ENCODE measurements around the gene RNF103.
A peak's percentile ranks its signal among the peaks of the same experiment; 100 is the strongest.

Gene RNF103

DNA sequence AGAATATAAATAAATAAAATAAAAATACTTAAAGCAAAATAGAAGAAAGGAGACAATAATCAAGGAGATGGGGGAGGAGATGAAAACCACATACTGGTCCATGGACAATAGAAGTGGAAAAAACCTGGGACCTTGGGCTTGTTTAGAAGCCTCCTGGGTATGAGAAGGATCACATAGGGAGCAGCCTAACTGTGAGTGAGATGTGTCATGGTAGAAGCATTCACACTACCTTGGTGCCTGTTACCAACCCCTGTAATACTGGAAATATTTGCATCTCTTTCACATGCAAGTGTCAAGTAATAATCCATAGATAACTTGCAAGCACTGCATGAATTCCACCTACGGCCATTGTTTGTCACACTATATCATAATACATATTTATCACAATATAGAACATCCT lies 23.2 kb upstream of the RNF103 start:
- Histone ChIP-seq H3K9ac (ENCODE audit: low read length in 5 of 5) (no peak overlapping the region), H3K27ac (ENCODE audit: low read depth, low read length) (no peak overlapping the region), H3K9me3 (ENCODE audit: control insufficient read depth in 5 of 5, low read length in 5 of 5) (peaks cover 3 to 16% (median 6%) of the 10 kb centered on the region in 5 donors), H3K4me3 (ENCODE audit: low read depth in 1 of 5, low read length in 5 of 5) (no peak overlapping the region), H3K27me3 (ENCODE audit: control insufficient read depth in 5 of 5, insufficient read depth in 4 of 5, low read length in 5 of 5) (no peaks in the 10 kb centered on the region), H3K36me3 (ENCODE audit: control insufficient read depth in 5 of 5, insufficient read depth in 5 of 5, low read length in 5 of 5) (no peaks in the 10 kb centered on the region), H3K4me1 (ENCODE audit: control insufficient read depth in 5 of 5, insufficient read depth in 5 of 5, low read length in 5 of 5) (no peaks in the 10 kb centered on the region)

DNA sequence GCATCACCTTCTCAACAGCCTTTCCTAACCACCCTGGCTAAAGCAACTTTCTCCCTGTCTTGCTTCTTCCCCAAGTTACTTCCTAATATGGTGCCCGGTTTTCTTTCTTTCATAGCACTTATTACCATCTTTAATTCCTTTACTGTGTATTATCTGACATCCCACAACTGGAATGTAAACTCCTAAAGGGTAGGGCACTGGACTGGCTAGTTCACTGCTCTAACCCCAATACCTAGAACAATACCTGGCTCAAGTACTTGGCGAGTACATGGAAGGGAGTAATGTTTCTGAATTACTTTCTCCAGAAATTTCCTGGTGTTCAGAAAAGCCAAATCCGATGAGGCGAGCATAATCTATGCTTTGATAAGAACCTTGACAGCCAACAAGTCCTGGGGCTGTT lies 22.7 kb upstream of the RNF103 start:
- Histone ChIP-seq H3K27me3 (ENCODE audit: control insufficient read depth in 5 of 5, insufficient read depth in 4 of 5, low read length in 5 of 5) (no peaks in the 10 kb centered on the region), H3K27ac (ENCODE audit: low read depth, low read length) (no peak overlapping the region), H3K9ac (ENCODE audit: low read length in 5 of 5) (no peak overlapping the region), H3K4me1 (ENCODE audit: control insufficient read depth in 5 of 5, insufficient read depth in 5 of 5, low read length in 5 of 5) (no peaks in the 10 kb centered on the region), H3K36me3 (ENCODE audit: control insufficient read depth in 5 of 5, insufficient read depth in 5 of 5, low read length in 5 of 5) (no peaks in the 10 kb centered on the region), H3K4me3 (ENCODE audit: low read depth in 1 of 5, low read length in 5 of 5) (no peak overlapping the region), H3K9me3 (ENCODE audit: control insufficient read depth in 5 of 5, low read length in 5 of 5) (peaks cover 3 to 16% (median 6%) of the 10 kb centered on the region in 5 donors)

DNA sequence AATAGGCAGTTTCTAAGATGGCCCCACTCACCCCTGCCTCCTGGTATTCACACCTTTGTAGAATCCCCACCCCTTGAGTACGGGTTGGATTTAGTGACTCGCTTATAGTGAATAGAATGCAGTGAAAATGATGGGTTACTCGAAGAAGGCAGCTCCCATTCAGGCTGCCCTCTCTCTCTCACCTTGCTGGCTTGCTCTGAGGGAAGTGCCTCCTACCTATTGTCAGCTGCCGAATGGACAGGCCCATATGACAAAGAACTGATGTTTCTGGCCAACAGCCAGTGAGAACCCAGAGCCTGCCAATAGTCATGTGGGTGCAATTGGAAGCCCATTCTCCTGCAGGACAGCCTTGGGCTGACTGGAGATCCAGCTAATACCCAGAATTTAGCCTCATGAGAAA lies 22.1 kb upstream of the RNF103 start:
- no peak overlapping the region for H3K9ac ChIP-seq (ENCODE audit: low read length in 5 of 5)
- peaks cover 3 to 14% (median 6%) of the 10 kb centered on the region in 5 donors for H3K9me3 ChIP-seq (ENCODE audit: control insufficient read depth in 5 of 5, low read length in 5 of 5)
- no peaks in the 10 kb centered on the region for H3K27me3 ChIP-seq (ENCODE audit: control insufficient read depth in 5 of 5, insufficient read depth in 4 of 5, low read length in 5 of 5)
- no peaks in the 10 kb centered on the region for H3K4me1 ChIP-seq (ENCODE audit: control insufficient read depth in 5 of 5, insufficient read depth in 5 of 5, low read length in 5 of 5)
- no peak overlapping the region for H3K4me3 ChIP-seq (ENCODE audit: low read depth in 1 of 5, low read length in 5 of 5)
- H3K27ac ChIP-seq (ENCODE audit: low read depth, low read length) = no peak overlapping the region
- no peaks in the 10 kb centered on the region for H3K36me3 ChIP-seq (ENCODE audit: control insufficient read depth in 5 of 5, insufficient read depth in 5 of 5, low read length in 5 of 5)

DNA sequence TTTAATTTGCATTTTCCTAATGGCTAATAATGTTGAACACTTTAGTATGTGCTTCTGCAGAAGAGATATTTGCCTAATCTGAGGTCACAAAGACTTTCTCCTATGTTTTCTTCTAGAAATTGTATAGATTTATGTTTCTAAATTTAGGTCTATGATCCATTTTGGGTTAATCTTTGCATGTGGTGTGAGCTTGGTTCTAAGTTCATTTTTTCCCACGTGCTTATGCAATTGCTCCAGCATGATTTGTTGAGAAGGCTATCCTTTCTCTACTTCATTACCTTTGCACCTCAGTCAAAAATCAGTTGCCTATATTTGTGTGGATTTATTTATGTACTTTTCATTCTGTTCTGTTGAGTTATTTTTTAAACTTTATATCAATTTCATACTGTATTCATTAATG lies 15.0 kb upstream of the RNF103 start:
- no peak overlapping the region for H3K9ac ChIP-seq (ENCODE audit: low read length in 5 of 5)
- H3K27ac ChIP-seq (ENCODE audit: low read depth, low read length) = no peak overlapping the region
- no peaks in the 10 kb centered on the region for H3K36me3 ChIP-seq (ENCODE audit: control insufficient read depth in 5 of 5, insufficient read depth in 5 of 5, low read length in 5 of 5)
- H3K9me3 ChIP-seq (ENCODE audit: control insufficient read depth in 5 of 5, low read length in 5 of 5) = peaks cover 0 to 16% (median 6%) of the 10 kb centered on the region in 5 donors
- H3K27me3 ChIP-seq (ENCODE audit: control insufficient read depth in 5 of 5, insufficient read depth in 4 of 5, low read length in 5 of 5) = no peaks in the 10 kb centered on the region
- H3K4me1 ChIP-seq (ENCODE audit: control insufficient read depth in 5 of 5, insufficient read depth in 5 of 5, low read length in 5 of 5) = no peaks in the 10 kb centered on the region
- no peak overlapping the region for H3K4me3 ChIP-seq (ENCODE audit: low read depth in 1 of 5, low read length in 5 of 5)

DNA sequence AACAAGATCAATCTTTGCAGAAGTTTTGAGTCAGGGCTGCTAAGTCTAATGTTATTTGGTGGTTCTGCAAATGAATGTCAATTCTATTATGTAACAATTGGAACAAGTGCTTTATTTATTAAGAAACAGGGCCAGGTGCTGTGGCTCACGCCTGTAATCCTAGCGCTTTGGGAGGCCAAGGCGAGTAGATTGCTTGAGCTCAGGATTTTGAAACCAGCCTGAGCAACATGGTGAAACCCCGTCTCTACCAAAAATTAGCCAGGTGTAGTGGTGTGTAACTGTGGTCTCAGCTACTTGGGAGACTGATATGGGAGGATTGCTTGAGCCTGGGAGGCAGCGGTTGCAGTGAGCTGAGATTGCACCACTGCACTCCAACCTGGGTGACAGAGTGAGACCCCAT lies 13.2 kb upstream of the RNF103 start:
- no peak overlapping the region for H3K9ac ChIP-seq (ENCODE audit: low read length in 5 of 5)
- no peaks in the 10 kb centered on the region for H3K36me3 ChIP-seq (ENCODE audit: control insufficient read depth in 5 of 5, insufficient read depth in 5 of 5, low read length in 5 of 5)
- no peaks in the 10 kb centered on the region for H3K4me1 ChIP-seq (ENCODE audit: control insufficient read depth in 5 of 5, insufficient read depth in 5 of 5, low read length in 5 of 5)
- no peak overlapping the region for H3K27ac ChIP-seq (ENCODE audit: low read depth, low read length)
- H3K9me3 ChIP-seq (ENCODE audit: control insufficient read depth in 5 of 5, low read length in 5 of 5) = peaks cover 0 to 16% (median 6%) of the 10 kb centered on the region in 5 donors
- no peaks in the 10 kb centered on the region for H3K27me3 ChIP-seq (ENCODE audit: control insufficient read depth in 5 of 5, insufficient read depth in 4 of 5, low read length in 5 of 5)
- H3K4me3 ChIP-seq (ENCODE audit: low read depth in 1 of 5, low read length in 5 of 5) = no peak overlapping the region

DNA sequence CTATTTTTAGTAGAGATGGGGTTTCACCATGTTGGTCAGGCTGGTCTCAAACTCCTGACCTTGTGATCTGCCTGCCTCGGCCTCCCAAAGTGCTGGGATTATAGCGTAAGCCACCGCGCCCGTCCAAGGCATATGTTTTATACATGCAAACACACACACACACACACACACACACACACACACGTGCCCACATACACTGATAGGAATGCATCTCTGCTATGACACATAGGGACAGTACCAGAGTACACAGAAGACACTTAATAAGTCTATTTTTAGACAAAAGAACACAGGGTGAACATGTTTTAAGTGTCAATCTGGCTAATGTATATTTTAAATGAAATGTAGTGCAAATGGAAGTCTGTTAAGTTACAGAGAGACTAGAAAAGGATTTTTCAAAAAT lies 10.7 kb upstream of the RNF103 start:
- Histone ChIP-seq H3K4me1 (ENCODE audit: control insufficient read depth in 5 of 5, insufficient read depth in 5 of 5, low read length in 5 of 5) (no peaks in the 10 kb centered on the region), H3K9me3 (ENCODE audit: control insufficient read depth in 5 of 5, low read length in 5 of 5) (peaks cover 0 to 5% (median 0%) of the 10 kb centered on the region in 5 donors), H3K27me3 (ENCODE audit: control insufficient read depth in 5 of 5, insufficient read depth in 4 of 5, low read length in 5 of 5) (peaks cover 0 to 2% (median 0%) of the 10 kb centered on the region in 5 donors), H3K9ac (ENCODE audit: low read length in 5 of 5) (no peak overlapping the region), H3K36me3 (ENCODE audit: control insufficient read depth in 5 of 5, insufficient read depth in 5 of 5, low read length in 5 of 5) (no peaks in the 10 kb centered on the region), H3K4me3 (ENCODE audit: low read depth in 1 of 5, low read length in 5 of 5) (no peak overlapping the region), H3K27ac (ENCODE audit: low read depth, low read length) (no peak overlapping the region)

DNA sequence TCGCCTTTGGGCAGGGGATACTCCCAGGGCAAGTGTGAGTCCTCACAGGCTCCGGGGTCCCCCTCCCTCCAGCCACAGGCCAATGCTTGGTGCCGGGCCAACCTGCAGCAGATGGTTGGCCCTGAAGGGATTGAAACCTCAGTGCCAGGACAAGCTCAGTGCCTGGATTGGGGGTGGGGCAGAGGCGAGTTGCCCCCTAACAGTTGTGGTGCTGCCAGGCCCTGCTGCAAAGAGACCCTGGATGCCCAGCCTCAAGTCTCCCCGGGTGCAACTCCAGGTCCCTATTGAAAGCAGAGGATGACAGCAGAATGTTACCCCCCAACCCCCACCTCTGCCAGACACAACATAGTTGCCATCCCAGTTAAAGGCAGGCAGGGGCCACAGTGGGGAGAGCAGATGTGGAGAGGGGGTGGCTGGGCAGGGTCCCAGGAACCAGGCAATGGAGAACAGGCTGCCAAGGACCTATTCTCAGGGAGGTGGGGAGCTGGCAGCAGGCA lies 9.5 kb upstream of the RNF103 start:
- H3K27me3 ChIP-seq (ENCODE audit: control insufficient read depth in 5 of 5, insufficient read depth in 4 of 5, low read length in 5 of 5) = peaks cover 0 to 2% (median 0%) of the 10 kb centered on the region in 5 donors
- H3K4me3 ChIP-seq (ENCODE audit: low read depth in 1 of 5, low read length in 5 of 5) = no peak overlapping the region
- no peaks in the 10 kb centered on the region for H3K36me3 ChIP-seq (ENCODE audit: control insufficient read depth in 5 of 5, insufficient read depth in 5 of 5, low read length in 5 of 5)
- no peaks in the 10 kb centered on the region for H3K4me1 ChIP-seq (ENCODE audit: control insufficient read depth in 5 of 5, insufficient read depth in 5 of 5, low read length in 5 of 5)
- H3K27ac ChIP-seq (ENCODE audit: low read depth, low read length) = peak overlapping the region; percentile 24
- no peaks in the 10 kb centered on the region for H3K9me3 ChIP-seq (ENCODE audit: control insufficient read depth in 5 of 5, low read length in 5 of 5)
- no peak overlapping the region for H3K9ac ChIP-seq (ENCODE audit: low read length in 5 of 5)

DNA sequence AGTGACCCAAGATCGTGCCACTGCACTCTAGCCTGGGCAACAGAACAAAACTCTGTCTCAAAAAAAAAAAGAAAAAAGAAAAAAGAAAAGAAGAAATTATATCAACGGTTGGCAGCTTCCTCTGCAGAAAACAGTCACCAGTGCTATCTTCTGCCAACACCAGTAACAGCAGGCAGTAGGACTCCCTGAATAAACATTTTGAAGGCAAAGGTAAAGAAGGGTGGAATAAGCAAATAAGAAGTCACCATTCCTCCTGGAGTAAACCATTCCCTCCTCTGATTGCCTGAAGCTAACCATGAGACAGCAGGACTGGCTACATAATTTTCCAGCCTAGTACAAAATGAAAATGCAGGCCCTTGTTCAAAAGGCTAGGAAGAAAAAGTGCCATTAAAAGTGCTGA lies 9.0 kb upstream of the RNF103 start:
- no peaks in the 10 kb centered on the region for H3K4me1 ChIP-seq (ENCODE audit: control insufficient read depth in 5 of 5, insufficient read depth in 5 of 5, low read length in 5 of 5)
- H3K9me3 ChIP-seq (ENCODE audit: control insufficient read depth in 5 of 5, low read length in 5 of 5) = no peaks in the 10 kb centered on the region
- H3K27me3 ChIP-seq (ENCODE audit: control insufficient read depth in 5 of 5, insufficient read depth in 4 of 5, low read length in 5 of 5) = peaks cover 0 to 2% (median 0%) of the 10 kb centered on the region in 5 donors
- no peak overlapping the region for H3K9ac ChIP-seq (ENCODE audit: low read length in 5 of 5)
- H3K36me3 ChIP-seq (ENCODE audit: control insufficient read depth in 5 of 5, insufficient read depth in 5 of 5, low read length in 5 of 5) = no peaks in the 10 kb centered on the region
- H3K4me3 ChIP-seq (ENCODE audit: low read depth in 1 of 5, low read length in 5 of 5) = no peak overlapping the region
- H3K27ac ChIP-seq (ENCODE audit: low read depth, low read length) = peak overlapping the region; percentile 24

DNA sequence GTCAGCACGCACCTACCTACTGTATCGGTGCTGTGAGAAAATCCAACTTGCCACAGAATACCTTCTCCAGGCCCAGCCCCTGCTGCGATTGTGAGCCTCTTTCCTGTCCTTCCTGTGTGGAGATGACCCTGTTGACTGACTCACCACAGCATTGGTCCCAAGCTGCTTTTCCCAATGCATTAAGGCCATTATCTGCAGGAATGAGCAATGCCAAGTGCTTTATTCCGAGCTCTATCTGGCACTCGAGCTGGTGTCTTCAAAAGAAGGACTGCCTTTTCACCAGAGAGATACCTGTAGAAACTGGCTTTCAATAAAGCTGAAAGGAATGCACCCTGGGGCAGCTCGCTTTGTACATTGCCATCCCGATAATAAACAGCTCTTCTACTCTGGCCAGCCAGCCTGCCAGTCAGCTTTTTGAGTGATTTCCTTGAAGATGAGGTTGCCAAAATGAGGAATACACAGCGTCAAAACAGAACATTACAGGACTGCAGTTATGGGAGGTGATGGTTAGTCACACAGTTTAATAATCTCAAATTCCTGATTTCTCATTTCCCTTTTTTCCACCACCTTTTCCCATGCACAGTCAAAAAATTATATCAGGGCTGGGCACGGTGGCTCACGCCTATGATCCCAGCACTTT lies 8.3 kb upstream of the RNF103 start:
- H3K4me3 ChIP-seq (ENCODE audit: low read depth in 1 of 5, low read length in 5 of 5) = no peak overlapping the region
- peaks cover 0 to 2% (median 0%) of the 10 kb centered on the region in 5 donors for H3K27me3 ChIP-seq (ENCODE audit: control insufficient read depth in 5 of 5, insufficient read depth in 4 of 5, low read length in 5 of 5)
- no peaks in the 10 kb centered on the region for H3K36me3 ChIP-seq (ENCODE audit: control insufficient read depth in 5 of 5, insufficient read depth in 5 of 5, low read length in 5 of 5)
- H3K9ac ChIP-seq (ENCODE audit: low read length in 5 of 5) = no peak overlapping the region
- no peaks in the 10 kb centered on the region for H3K9me3 ChIP-seq (ENCODE audit: control insufficient read depth in 5 of 5, low read length in 5 of 5)
- no peaks in the 10 kb centered on the region for H3K4me1 ChIP-seq (ENCODE audit: control insufficient read depth in 5 of 5, insufficient read depth in 5 of 5, low read length in 5 of 5)
- H3K27ac ChIP-seq (ENCODE audit: low read depth, low read length) = no peak overlapping the region

DNA sequence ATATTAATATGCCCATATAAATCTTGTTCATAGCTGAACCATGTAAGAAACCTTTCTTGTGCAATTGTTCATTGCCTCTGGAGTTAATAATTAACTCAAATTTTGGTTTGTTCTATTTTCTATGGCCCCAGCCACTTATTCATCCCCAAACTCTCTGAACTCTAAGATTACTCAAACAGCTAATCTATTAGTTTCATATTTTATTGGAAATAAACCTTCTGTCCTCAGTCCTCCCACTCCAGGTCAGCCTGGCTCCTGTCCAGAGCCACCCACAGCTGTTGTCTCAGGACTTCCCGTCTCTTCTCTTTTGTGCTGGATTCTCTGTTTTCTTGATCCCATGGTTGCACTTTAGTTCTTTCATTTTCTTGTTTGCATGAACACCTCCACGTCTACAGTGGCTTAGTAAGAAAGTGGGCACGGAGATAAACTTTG lies 4.4 kb upstream of the RNF103 start:
- H3K9ac ChIP-seq (ENCODE audit: low read length in 5 of 5) = no peak overlapping the region

More for the DNA sequence above, 4.4 kb upstream of the RNF103 start:
- Histone ChIP-seq H3K9me3 (ENCODE audit: control insufficient read depth in 5 of 5, low read length in 5 of 5) (no peaks in the 10 kb centered on the region), H3K27ac (ENCODE audit: low read depth, low read length) (no peak overlapping the region), H3K27me3 (ENCODE audit: control insufficient read depth in 5 of 5, insufficient read depth in 4 of 5, low read length in 5 of 5) (peaks cover 0 to 2% (median 0%) of the 10 kb centered on the region in 5 donors), H3K4me3 (ENCODE audit: low read depth in 1 of 5, low read length in 5 of 5) (no peak overlapping the region), H3K36me3 (ENCODE audit: control insufficient read depth in 5 of 5, insufficient read depth in 5 of 5, low read length in 5 of 5) (no peaks in the 10 kb centered on the region), H3K4me1 (ENCODE audit: control insufficient read depth in 5 of 5, insufficient read depth in 5 of 5, low read length in 5 of 5) (peaks cover 0 to 6% (median 4%) of the 10 kb centered on the region in 5 donors)

All from subcutaneous abdominal adipose tissue (tissue), 5 donors.